CD8-positive, alpha-beta memory T cell (primary cell): ENCODE data around the gene PPFIBP1. TPM values are rescaled to one million over a fixed set of nuclear protein-coding genes. Genes with fewer than 3 reads are reported as not detected.

Source experiments
- CTCF ChIA-PET: fragments of 350-600 bp; sonication (Branson Sonifier 250); formaldehyde crosslinking; loops from one replicate; lab custom pipeline; 2021; ENCODE audit warnings: antibody characterized with exemption; lab: Charles Lee
- POLR2A ChIA-PET: fragments of 350-600 bp; sonication (Branson Sonifier 250); formaldehyde crosslinking; loops from one replicate; lab custom pipeline; 2021; ENCODE audit warnings: antibody characterized with exemption; lab: Charles Lee
- DNase-seq, 5 donors: peaks; one replicate each; pipeline versions ENCODE4 v3.0.0 to v3.0.0-alpha.2; 2020 to 2022; ENCODE audit warnings: mixed read lengths in 1 of 5
- H3K27ac ChIP-seq: one replicate; pipeline ENCODE4 v1.7.0; 2013; ENCODE audit warnings: low read depth, mild to moderate bottlenecking, low read length, moderate library complexity
- H3K27me3 ChIP-seq: 2 replicates; pipeline ENCODE4 v1.7.0; 2013; ENCODE audit warnings: low read length, mild to moderate bottlenecking; ENCODE audit not compliant: insufficient read depth, poor library complexity, severe bottlenecking
- H3K36me3 ChIP-seq: 2 replicates; pipeline ENCODE4 v1.7.0; 2013; ENCODE audit warnings: mild to moderate bottlenecking, low read length, moderate library complexity; ENCODE audit not compliant: insufficient read depth
- H3K4me1 ChIP-seq: 2 replicates; pipeline ENCODE4 v1.7.0; 2013; ENCODE audit warnings: mild to moderate bottlenecking, low read length, moderate library complexity; ENCODE audit not compliant: insufficient read depth
- H3K4me3 ChIP-seq: 2 replicates; pipeline ENCODE4 v1.7.0; 2013; ENCODE audit warnings: mild to moderate bottlenecking, low read length
- H3K9me3 ChIP-seq: 2 replicates; pipeline ENCODE4 v1.7.0; 2013; ENCODE audit warnings: mild to moderate bottlenecking, low read length
- H3K27ac Mint-ChIP-seq, 8 donors: one replicate each; pipeline ENCODE4 v1.8.0; 2020 to 2021; ENCODE audit warnings: mixed read lengths in 8 of 8, mild to moderate bottlenecking in 6 of 8, inconsistent platforms in 3 of 8, moderate library complexity in 3 of 8
- H3K27me3 Mint-ChIP-seq, 2 donors: one replicate each; pipeline ENCODE4 v1.8.0; 2020 to 2021; ENCODE audit warnings: mixed read lengths in 2 of 2, mild to moderate bottlenecking in 1 of 2, moderate library complexity in 1 of 2
- H3K36me3 Mint-ChIP-seq, 3 donors: one replicate each; pipeline ENCODE4 v1.8.0; 2020 to 2021; ENCODE audit warnings: mixed read lengths in 3 of 3, inconsistent platforms in 1 of 3, mild to moderate bottlenecking in 1 of 3
- H3K4me1 Mint-ChIP-seq, 3 donors: one replicate each; pipeline ENCODE4 v1.8.0; 2020 to 2021; ENCODE audit warnings: mixed read lengths in 3 of 3, inconsistent platforms in 1 of 3, mild to moderate bottlenecking in 1 of 3
- H3K4me3 Mint-ChIP-seq, 7 donors: one replicate each; pipeline ENCODE4 v1.8.0; 2020 to 2021; ENCODE audit warnings: mixed read lengths in 7 of 7, mild to moderate bottlenecking in 6 of 7, moderate library complexity in 4 of 7, inconsistent platforms in 2 of 7
- H3K9me3 Mint-ChIP-seq, 5 donors: one replicate each; pipeline ENCODE4 v1.8.0; 2020 to 2022; ENCODE audit warnings: mixed read lengths in 5 of 5, mild to moderate bottlenecking in 3 of 5, moderate library complexity in 2 of 5, inconsistent platforms in 1 of 5
- polyA plus RNA-seq: library from polyadenylated mRNA; unstranded; fragments of 300-500 nt; fragmentation: Illumina TruSeq; gene quantifications from one replicate; pipeline ENCODE4 v1.2.3, GENCODE V29; 2021
- total RNA-seq, 2 experiments: library from RNA; stranded (reverse); gene quantifications; one replicate each; pipeline ENCODE4 v1.2.3, GENCODE V29; 2021

Gene PPFIBP1
- total and polyA plus RNA-seq, 3 experiments from 2014 or later, result 1.2 to 10.7 (median 6.2) TPM

DNA sequence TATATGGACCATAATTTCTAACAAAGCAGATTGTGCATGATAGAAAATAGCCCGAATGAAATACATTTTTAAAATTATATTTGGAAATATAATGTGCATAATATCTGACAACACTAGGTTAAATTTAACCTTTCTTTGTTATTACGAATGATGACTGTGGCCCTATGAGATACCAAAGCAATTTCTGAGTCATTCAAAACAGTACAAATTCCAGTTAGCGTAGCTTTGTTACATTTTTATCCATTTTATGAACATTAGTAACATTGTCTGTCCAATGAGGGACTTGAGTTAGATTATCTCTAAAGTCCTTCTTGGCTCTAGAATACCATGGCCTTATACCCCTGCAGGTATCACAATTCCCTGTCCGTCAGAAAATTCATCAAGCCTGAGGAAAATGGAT, 133.3 kb downstream of the PPFIBP1 start:
- H3K4me3 Mint-ChIP-seq, result no peak overlapping the region
- CTCF ChIA-PET, result no interaction called here
- no peaks in the 10 kb centered on the region for H3K9me3 Mint-ChIP-seq
- Histone ChIP-seq H3K4me1 (no peaks in the 10 kb centered on the region), H3K36me3 (no peaks in the 10 kb centered on the region), H3K27ac (no peak overlapping the region), H3K9me3 (no peaks in the 10 kb centered on the region), H3K4me3 (no peak overlapping the region), H3K27me3 (no peaks in the 10 kb centered on the region)
- no peaks in the 10 kb centered on the region for H3K27me3 Mint-ChIP-seq
- peaks cover 0 to 4% (median 0%) of the 10 kb centered on the region in 3 donors for H3K4me1 Mint-ChIP-seq
- POLR2A ChIA-PET, result no interaction called here
- H3K27ac Mint-ChIP-seq, result no peak overlapping the region
- peaks cover 0 to 3% (median 0%) of the 10 kb centered on the region in 3 donors for H3K36me3 Mint-ChIP-seq
- DNase-seq, result no peak

GRCh38 chr12:27665704-27666103, 141.7 kb downstream of the PPFIBP1 start:
- ChIA-PET CTCF (interaction anchor here (1.0 kb wide), 1 partner anchor 31 kb away, joined by 3 read pairs; no protein-coding TSS in a partner anchor), POLR2A (no interaction called here)
- no peaks in the 10 kb centered on the region for H3K36me3 ChIP-seq
- peaks cover 4% of the 10 kb centered on the region for H3K27me3 ChIP-seq
- Mint-ChIP-seq H3K27ac (no peak overlapping the region), H3K4me1 (no peaks in the 10 kb centered on the region), H3K9me3 (no peaks in the 10 kb centered on the region), H3K36me3 (peaks cover 0 to 3% (median 0%) of the 10 kb centered on the region in 3 donors), H3K4me3 (no peak overlapping the region), H3K27me3 (peaks cover 0 to 6% of the 10 kb centered on the region in 2 donors)
- DNase-seq, result no peak
- H3K27ac ChIP-seq, result no peak overlapping the region
- no peak overlapping the region for H3K4me3 ChIP-seq
- H3K4me1 ChIP-seq, result no peaks in the 10 kb centered on the region
- H3K9me3 ChIP-seq, result no peaks in the 10 kb centered on the region

DNA sequence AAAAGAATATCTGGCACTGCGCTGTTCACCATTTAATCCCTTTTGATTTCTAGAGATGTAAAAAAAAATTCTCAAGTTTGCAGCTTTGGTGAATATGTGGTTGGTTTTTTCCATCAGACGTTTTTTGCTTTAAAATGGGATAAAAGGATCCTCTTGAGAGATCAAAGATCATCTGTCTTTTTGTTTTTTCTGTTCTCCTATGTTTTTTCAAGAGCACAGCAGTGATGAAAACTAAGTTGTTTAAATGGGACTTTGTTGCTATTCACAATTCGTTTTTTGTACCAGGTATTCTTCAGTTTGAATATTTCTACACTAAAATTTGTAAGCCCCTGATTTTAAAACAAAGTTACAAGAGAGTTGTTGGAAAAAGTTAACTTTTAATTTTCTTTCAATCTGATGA, 142.5 kb downstream of the PPFIBP1 start:
- no peak for DNase-seq

GRCh38 chr12:27667540-27667939, 143.5 kb downstream of the PPFIBP1 start:
- Histone ChIP-seq H3K27ac (no peak overlapping the region), H3K4me1 (no peaks in the 10 kb centered on the region), H3K4me3 (no peak overlapping the region), H3K9me3 (no peaks in the 10 kb centered on the region), H3K27me3 (peaks cover 4% of the 10 kb centered on the region), H3K36me3 (no peaks in the 10 kb centered on the region)
- H3K27ac Mint-ChIP-seq, result no peak overlapping the region
- POLR2A ChIA-PET, result no interaction called here
- peaks cover 0 to 6% of the 10 kb centered on the region in 2 donors for H3K27me3 Mint-ChIP-seq
- no peak for DNase-seq
- no peaks in the 10 kb centered on the region for H3K4me1 Mint-ChIP-seq
- CTCF ChIA-PET, result no interaction called here
- peak overlapping the region in 1 of 7 donors; percentile 38 for H3K4me3 Mint-ChIP-seq
- peaks cover 0 to 7% (median 0%) of the 10 kb centered on the region in 3 donors for H3K36me3 Mint-ChIP-seq
- no peaks in the 10 kb centered on the region for H3K9me3 Mint-ChIP-seq

More for the DNA sequence above, 142.5 kb downstream of the PPFIBP1 start:
- H3K27ac ChIP-seq, result no peak overlapping the region
- H3K36me3 ChIP-seq, result no peaks in the 10 kb centered on the region
- no peaks in the 10 kb centered on the region for H3K4me1 ChIP-seq
- H3K36me3 Mint-ChIP-seq, result peaks cover 0 to 7% (median 0%) of the 10 kb centered on the region in 3 donors
- CTCF ChIA-PET, result interaction anchor here (1.0 kb wide), 1 partner anchor 32 kb away, joined by 3 read pairs; no protein-coding TSS in a partner anchor
- no peaks in the 10 kb centered on the region for H3K9me3 ChIP-seq
- no peak overlapping the region for H3K4me3 ChIP-seq
- no peaks in the 10 kb centered on the region for H3K9me3 Mint-ChIP-seq
- H3K27me3 ChIP-seq, result peaks cover 4% of the 10 kb centered on the region
- no peaks in the 10 kb centered on the region for H3K4me1 Mint-ChIP-seq
- POLR2A ChIA-PET, result no interaction called here
- peaks cover 0 to 6% of the 10 kb centered on the region in 2 donors for H3K27me3 Mint-ChIP-seq
- H3K4me3 Mint-ChIP-seq, result no peak overlapping the region
- H3K27ac Mint-ChIP-seq, result no peak overlapping the region

- H3K4me3 ChIP-seq, result no peak overlapping the region
- no peaks in the 10 kb centered on the region for H3K4me1 ChIP-seq
- H3K27ac ChIP-seq, result no peak overlapping the region
- Mint-ChIP-seq H3K27me3 (peaks cover 2 to 7% of the 10 kb centered on the region in 2 donors), H3K27ac (no peak overlapping the region), H3K4me3 (no peak overlapping the region), H3K9me3 (no peaks in the 10 kb centered on the region), H3K36me3 (peaks cover 0 to 5% (median 0%) of the 10 kb centered on the region in 3 donors), H3K4me1 (no peaks in the 10 kb centered on the region)
- no peak for DNase-seq
- H3K9me3 ChIP-seq, result no peaks in the 10 kb centered on the region
- CTCF ChIA-PET, result no interaction called here
- no peaks in the 10 kb centered on the region for H3K36me3 ChIP-seq
- POLR2A ChIA-PET, result no interaction called here
- H3K27me3 ChIP-seq, result no peaks in the 10 kb centered on the region
Measured at GRCh38 chr12:27672051-27672450, 148.0 kb downstream of the PPFIBP1 start.

DNA sequence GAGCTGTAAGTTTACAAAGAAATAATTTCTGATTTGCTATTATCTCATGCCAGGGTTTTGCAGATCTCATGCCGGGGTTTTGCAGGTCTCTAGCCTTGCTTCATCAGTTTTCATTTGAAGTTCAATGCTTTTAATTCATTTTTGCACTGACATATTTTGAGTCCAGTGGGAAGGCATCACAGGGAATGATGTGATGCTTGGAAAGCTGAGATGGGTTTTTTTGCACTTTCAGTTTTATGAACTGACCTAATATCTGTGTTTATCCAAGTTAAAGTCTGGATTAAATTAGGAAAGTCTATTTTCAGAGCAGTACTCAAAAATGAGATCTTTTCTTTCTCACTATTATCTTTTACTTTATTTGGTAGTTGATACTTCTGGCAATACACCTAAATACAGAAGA, 148.6 kb downstream of the PPFIBP1 start:
- ChIA-PET POLR2A (no interaction called here), CTCF (no interaction called here)
- H3K27ac ChIP-seq, result no peak overlapping the region
- H3K4me3 ChIP-seq, result no peak overlapping the region
- DNase-seq, result no peak
- Mint-ChIP-seq H3K4me3 (no peak overlapping the region), H3K36me3 (peaks cover 0 to 5% (median 0%) of the 10 kb centered on the region in 3 donors), H3K27me3 (peaks cover 2 to 7% of the 10 kb centered on the region in 2 donors), H3K9me3 (no peaks in the 10 kb centered on the region), H3K4me1 (no peaks in the 10 kb centered on the region), H3K27ac (no peak overlapping the region)
- no peaks in the 10 kb centered on the region for H3K4me1 ChIP-seq
- no peaks in the 10 kb centered on the region for H3K36me3 ChIP-seq
- no peaks in the 10 kb centered on the region for H3K27me3 ChIP-seq
- no peaks in the 10 kb centered on the region for H3K9me3 ChIP-seq

DNA sequence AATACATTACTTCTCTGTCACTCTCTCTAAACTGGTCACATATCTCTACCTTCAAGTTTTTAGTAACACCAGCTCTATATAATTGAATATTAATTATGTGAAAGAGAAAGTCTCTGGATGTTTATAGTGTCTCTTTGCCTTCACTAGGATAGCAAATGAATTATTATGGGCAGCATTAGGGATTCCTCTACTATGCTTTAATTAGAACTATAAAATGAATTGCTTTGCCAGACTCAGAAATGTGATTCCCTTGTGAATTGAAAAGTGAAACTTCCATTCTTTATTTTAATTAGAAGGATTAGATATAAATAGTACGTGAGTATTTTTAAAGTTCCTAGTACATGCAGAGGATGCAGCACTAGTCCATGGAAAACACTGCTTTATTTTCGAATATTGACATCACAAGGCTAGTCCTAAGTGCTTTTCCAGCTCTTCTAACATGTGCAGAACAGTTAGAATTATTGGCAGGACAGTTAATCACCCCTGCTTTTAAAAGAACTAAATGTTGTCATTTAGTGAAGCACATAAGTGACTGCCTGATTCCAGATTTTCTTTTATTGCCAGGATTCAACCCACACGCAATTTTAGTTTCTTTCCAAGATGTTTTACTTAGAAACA, 149.2 kb downstream of the PPFIBP1 start:
- ChIA-PET POLR2A (no interaction called here), CTCF (no interaction called here)
- H3K27me3 Mint-ChIP-seq, result peaks cover 2 to 7% of the 10 kb centered on the region in 2 donors
- H3K36me3 Mint-ChIP-seq, result peaks cover 0 to 5% (median 0%) of the 10 kb centered on the region in 3 donors
- H3K4me1 ChIP-seq, result no peaks in the 10 kb centered on the region
- DNase-seq, result no peak
- H3K9me3 Mint-ChIP-seq, result no peaks in the 10 kb centered on the region
- no peaks in the 10 kb centered on the region for H3K4me1 Mint-ChIP-seq
- no peak overlapping the region for H3K27ac ChIP-seq
- no peaks in the 10 kb centered on the region for H3K27me3 ChIP-seq
- no peak overlapping the region for H3K4me3 ChIP-seq
- H3K4me3 Mint-ChIP-seq, result no peak overlapping the region
- H3K27ac Mint-ChIP-seq, result no peak overlapping the region
- H3K9me3 ChIP-seq, result no peaks in the 10 kb centered on the region
- no peaks in the 10 kb centered on the region for H3K36me3 ChIP-seq

DNA sequence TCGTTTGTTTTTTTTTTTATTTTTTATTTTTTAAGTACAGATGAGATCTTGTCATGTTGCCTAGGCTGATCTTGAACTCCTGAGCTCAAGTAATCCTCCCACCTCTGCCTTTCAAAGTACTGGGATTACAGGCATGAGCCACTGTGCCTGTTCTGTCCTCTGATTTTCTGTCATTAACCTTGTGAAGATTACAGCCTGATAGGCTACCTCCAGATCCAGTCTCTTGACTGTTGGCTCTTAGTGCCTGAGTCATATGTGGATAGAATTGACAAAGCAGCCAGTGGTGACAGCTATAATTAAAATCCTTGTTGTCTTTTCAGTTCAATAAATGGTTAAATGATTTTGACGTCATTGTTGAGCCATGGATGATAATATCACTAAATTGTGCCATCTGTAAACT, 151.0 kb downstream of the PPFIBP1 start:
- H3K4me1 Mint-ChIP-seq, result no peaks in the 10 kb centered on the region
- CTCF ChIA-PET, result no interaction called here
- peaks cover 2 to 7% of the 10 kb centered on the region in 2 donors for H3K27me3 Mint-ChIP-seq
- no peak overlapping the region for H3K27ac Mint-ChIP-seq
- Histone ChIP-seq H3K36me3 (no peaks in the 10 kb centered on the region), H3K4me3 (no peak overlapping the region), H3K27ac (no peak overlapping the region), H3K9me3 (no peaks in the 10 kb centered on the region), H3K27me3 (no peaks in the 10 kb centered on the region), H3K4me1 (no peaks in the 10 kb centered on the region)
- H3K9me3 Mint-ChIP-seq, result no peaks in the 10 kb centered on the region
- DNase-seq, result no peak
- POLR2A ChIA-PET, result no interaction called here
- no peak overlapping the region for H3K4me3 Mint-ChIP-seq
- H3K36me3 Mint-ChIP-seq, result peaks cover 0 to 5% (median 0%) of the 10 kb centered on the region in 3 donors
